Effector CD8-positive, alpha-beta T cell (primary cell): ENCODE measurements around the gene CYS1.

Experiments used
- DNase-seq: peaks from one replicate; lab custom pipeline; 2025; lab: John Stamatoyannopoulos, UW

Gene CYS1

DNA sequence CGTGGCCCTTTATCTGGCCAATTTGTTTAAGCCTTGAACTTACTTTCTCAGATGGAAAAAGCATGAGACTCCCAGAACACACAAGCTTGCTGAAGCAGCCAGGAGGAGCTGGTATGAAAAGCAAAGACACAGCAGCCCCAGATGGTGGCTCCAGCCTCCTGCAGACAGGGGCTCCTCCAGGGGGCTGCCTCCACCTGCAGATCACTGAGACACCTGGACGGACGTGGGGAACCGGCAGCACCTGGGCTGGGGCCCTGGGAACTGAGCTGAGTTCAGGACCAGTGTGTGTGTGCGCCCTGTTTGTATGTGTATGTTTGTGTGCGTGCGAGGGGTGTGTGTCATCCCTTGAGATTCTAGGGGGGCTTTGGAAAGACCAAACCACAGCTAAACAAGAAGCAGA lies 8.6 kb downstream of the CYS1 start:
- no peak for DNase-seq

DNA sequence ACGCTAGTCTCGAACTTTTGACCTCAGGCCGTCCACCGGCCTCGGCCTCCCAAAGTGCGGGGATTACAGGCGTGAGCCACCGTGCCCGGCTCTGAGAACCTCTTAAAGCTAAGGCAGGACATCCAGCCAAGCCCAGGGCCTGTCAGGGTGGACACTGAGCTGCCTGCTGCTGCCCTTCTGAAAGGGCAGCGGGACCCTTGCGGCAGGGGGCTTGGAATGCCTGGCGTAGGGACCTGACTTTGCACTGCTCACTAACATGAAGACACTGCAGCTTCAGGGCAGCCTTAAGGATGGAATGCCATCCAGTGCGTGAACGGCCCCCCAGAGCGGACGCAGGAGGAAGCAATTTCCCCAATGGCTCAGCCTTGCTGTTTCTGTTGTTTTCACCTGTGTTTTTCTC lies 9.0 kb downstream of the CYS1 start:
- DNase-seq = no peak

DNA sequence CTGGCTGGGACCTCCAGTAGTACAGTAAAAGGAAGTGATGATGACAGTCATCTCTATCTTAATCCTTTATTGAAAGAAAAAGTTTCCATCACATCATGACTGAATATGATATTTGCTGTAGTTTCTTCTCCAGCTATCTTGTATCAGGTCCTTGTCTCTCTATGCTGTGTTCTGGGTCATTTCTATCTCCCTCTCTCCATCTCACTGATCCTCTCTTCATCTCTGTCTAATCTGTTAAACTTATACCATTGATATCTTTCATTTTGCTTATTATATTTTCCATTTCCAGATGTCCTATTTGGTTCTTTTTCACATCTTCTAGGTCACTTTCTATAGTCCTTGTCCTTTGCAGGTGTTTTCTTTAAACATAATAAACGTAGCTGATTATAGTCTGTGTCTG lies 12.3 kb downstream of the CYS1 start:
- no peak for DNase-seq

DNA sequence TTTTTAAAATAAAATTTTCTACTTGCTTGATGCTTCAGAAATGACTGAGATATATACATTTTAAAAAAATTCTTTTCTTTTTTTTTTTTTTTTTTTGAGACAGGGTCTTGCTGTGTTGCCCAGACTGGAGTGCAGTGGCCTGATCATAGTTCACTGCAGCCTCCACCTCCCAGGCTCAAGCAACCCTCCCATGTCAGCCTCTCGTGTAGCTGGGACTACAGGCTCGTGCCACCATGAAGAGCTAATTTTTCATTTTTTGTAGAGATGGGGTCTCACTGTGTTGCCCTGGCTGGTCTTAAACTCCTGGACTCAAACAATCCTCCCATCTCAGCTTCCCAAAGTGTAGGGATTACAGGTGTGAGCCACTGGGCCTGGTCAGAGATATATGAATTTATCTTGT lies 12.9 kb downstream of the CYS1 start:
- DNase-seq = no peak

DNA sequence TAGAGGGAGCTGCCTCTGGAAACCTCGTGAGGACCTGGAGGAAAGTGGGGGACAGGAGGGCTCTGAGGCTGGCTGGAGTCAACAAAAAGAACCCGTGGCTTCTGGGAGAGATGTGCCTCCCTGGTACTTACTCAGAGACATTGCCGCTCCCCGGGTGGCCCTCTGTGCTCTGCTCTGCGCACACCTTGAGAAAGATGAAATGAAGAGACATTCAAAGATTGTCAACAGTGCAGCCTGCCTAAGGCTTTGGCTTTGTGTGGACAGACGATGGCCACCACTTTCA lies 14.5 kb downstream of the CYS1 start:
- no peak for DNase-seq

DNA sequence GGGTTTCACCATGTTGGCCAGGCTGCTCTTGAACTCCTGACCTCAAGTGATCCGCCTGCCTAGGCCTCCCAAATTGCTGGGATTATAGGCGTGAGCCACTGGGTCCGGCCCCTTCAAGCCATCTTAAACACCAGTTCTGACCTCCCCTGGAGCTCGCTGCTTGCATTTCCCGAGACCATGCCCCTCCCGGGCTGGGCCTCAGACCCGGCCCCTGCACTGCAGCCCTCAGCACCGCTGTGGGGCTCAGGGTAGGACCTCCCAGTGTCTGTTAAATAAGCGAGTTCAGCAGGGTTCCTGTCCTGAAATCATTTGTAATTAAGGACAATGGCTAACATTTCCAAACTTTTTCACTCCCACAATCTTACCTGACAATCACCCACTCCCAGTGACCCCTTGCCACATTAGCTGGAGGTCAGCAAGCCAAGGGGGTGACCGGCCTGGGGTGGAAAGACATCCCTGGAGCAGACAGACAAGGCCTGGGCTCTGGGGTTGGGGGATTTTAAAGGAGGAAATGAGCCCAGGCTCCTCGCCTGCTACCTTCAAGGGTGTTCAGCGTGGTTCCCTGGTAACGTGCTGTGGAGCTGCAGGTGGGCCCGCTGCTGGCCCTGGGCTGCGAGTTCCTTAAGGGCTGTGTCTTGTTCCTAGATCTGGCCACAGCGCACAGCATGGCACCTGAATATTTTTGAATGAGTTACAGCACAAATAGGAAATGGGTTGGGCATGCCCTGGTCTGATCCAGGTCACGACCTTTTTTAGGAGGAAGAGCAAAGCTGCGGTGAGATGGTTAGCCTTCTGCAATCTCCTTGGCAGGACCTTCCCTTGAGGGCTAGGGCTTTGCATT lies 15.1 kb downstream of the CYS1 start:
- no peak for DNase-seq

DNA sequence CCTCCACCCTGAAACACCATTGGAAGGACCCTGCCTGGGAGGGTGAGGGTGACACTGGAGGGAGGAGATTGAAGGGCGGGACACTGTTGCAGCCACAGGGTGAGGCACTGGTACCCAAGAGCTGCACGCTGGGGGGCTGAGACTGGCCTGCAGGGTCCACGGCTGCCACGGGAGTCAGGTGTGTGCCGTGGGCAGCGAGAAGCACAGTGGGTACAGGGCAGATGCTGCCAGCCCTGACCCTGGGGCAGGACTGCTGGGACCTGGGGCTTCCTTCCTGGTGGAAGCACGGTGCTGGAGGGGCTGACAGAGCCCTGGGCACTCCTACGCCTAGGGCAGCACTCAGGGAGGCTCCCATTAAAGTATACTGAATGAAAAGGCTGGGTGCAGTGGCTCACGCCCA lies 16.6 kb downstream of the CYS1 start:
- DNase-seq = no peak

DNA sequence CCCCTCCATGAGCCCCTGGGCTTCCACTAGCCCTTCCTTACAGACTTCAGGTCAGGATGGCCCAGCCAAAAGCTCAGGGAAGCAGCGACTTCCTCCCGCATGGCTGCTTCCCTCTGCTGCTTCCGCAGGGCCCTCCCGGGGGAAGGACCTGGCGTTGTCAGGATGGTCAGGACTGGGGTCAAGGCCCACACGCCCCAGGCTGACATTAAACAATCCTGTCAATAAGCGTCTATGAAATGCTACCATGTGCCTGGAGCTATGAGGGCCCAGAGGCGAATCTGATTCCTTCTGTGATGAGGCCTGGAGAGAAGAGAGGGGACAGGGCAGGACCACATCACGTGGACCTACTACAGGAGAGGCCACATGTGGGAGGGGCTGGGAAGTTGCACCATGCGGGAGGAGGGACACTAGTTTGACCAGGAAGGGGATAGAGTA lies 17.3 kb downstream of the CYS1 start:
- no peak for DNase-seq

DNA sequence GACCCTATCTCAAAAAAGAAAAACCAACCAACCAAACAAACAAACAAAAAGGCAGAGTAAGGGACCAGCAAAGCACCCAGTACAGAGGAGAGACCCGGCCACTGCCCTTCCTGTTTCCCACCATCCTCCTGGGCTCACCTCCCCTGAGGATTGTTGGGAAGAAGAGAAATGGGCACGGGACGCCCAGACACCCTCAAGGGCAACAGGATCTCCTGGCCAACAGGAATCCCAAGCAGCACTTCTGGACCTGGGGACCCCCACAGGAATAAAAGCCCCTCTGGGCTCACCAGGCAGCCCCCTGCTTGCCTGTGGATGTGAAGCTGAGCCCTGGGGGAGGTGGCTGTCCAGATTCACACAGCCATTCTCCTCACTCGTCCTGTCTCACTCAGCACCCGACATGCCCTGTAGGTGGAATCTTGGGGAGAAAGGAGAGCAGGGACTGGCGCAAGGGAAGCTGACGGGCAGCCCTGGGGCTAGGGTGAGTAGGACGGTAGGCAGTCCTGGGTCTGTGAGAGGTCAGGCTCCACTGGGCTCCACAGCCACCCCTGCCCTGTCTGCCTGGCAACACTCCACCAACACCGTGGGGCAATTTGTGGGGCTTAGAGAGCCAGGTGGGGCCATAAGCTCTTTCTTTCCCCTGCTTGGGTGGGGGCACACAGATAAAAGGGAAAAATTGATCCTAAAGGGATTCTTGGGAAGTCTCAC lies 18.8 kb downstream of the CYS1 start:
- DNase-seq = no peak

DNA sequence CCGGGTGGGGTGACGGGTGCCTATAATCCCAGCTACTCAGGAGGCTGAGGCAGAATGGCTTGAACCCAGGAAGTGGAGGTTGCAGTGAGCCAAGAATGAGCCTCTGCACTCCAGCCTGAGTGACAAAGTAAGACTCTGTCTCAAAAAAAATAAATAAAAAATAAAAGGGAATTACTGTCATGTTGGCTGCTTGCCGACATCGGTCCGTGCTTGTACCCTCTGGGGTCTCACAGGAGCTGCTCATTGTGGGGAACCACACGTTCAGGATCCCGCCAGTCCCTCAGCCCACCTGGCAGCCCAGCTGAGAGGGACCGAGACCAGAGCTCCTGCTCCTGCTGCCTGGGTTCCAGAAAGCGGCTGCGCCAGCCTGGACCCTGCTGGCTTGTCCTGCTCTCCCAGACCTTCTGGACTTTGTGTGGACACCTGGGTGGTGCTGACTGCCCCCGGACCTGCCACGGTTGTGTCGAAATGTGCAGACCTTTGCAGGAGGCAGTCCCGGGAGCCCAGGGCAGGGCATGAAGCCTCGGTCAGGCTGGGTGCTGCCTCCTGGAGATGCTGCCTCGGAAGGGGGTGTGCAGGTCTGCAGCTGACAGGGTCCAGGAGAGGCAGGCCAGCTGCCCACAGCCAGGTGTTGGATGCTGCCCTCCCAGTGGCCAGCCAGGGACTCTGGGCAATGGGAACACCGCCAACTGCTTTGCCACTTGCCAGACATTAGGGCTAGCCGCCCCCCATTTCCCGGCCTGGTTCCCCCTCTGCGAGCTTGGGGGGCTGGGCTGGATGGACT lies 20.5 kb downstream of the CYS1 start:
- no peak for DNase-seq

DNA sequence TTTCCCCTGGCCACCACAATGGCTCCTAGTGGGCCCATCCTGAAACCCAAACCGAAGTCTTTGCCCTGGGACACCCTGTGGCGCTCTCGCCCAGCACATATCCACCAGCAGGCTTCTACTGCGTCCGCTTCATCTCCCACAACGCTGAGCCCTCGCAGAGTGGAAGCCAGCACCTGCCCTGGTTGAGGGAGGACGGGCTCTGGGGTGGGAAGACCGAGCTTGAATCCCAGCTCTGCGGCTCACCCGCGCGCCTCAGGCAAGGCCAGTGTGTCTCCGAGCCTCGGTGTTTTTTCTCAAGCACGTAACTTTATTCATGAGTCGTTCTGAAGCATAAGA lies 21.2 kb downstream of the CYS1 start:
- DNase-seq = no peak

DNA sequence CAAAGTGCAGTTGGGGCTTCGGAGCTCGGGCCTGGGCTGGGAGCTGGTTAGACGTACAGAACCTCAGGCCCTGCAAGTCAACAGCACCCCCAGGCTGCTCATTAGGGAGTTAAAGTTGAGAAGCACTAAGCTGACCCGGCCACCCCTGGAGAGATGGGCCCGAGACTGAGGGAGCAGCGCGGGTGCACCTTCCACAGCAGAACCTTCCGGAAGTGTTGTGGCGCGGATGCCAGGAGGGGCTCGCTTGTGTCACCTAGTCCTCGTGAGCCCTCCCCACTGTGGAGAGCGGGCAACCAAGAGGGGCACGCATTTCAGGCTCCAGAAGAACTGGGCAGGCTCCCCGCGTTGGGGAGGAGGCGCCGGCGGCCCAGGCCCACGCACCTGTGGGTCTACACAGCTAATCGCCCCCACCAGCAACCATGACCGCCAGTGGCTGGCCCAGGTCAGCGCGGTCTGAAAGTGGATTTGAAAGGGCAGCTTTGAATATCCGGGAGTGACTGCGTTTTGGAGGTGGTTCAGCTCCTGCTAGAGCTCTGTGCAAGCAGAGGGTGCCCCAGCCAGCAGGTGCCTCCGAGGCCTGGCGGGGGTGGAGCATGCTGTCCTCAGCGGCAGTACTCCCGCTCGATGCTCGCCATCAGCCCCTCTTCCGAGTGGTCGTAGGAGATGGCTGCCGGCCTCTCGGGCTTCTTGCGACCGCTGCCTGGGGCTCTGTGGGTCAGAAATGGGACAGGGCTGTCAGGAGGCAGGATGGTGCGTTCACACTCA lies 21.8 kb downstream of the CYS1 start:
- DNase-seq = no peak

DNA sequence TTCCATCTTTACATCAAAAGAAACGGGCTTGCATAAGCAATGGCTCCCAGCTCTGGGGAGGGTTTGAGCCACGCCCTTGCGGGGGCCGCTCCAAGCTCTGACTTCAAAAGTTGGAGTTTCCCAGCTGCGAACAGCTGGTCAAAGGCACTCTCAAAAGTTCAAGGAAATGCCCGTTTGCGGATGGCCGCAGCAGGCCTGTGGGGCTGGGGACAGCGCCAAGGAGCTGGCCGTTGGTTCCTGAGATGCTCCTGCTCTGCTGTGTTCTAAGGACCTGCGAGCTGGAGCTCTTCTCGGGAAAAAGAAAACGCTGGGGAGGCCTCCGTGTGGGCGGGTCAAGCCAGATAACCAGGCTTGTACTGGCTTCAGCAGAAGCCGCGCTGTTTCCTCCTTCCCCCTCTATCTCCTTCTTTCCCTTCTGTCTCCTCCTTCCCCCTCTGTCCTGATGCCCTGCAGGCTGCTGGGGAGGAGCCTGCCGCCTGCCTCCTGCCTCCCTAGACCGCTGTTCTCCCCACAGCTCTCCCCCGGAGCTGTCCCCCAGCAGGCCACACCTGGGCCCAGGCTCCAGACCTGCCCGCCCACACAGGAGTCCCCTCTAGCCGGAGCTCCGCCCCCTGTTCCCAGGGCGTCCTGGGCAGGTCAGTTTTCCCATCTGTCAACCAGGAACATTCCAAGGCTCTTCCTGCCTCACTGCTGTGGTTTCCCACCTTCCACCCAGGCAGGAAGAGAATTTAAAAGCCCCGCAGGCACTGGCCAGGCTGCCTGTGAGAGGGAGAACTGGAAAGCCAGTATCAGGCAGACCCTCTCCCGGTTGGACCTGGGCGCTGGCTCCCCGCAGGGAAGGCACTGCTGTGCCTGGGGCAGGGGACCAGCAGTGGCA lies 22.7 kb downstream of the CYS1 start:
- no peak for DNase-seq

DNA sequence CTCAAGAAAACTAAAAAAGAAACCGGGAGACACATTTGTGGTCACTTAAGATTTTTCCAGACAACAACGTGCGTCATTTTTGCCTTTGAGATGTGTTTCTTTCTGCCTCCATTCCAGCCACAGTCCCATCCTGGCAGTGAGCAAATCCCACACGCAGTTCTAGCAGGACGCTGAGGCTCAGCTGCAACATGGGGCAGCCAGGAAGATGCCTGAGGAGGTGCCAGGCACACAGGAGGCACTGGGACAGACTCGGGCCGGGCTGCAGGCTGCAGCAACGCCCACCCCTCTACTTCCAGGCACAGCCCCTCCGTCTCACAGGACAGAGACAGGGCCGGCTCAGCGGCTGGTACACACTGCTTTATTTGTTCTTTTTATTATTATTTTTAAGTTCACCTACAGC lies 23.8 kb downstream of the CYS1 start:
- DNase-seq = no peak

DNA sequence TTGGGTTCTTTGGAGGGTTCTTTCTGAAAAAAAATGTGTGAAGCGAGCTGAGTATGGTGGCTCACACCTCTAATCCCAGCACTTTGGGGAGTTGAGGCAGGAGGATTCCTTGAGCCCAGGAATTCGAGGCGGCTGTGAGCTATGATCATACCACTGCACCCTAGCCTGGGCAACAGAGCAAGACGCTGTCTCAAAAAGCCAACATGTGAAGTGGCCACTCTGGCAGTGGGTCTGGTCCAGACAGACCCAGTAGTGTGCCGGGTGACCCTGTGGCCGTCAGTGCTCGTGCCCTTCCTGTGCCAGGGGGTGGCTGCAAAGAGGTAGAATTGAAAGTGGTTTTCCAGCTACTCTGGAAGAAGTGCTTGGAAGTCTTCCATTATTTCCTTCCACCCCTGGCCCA lies 25.2 kb downstream of the CYS1 start:
- no peak for DNase-seq

DNA sequence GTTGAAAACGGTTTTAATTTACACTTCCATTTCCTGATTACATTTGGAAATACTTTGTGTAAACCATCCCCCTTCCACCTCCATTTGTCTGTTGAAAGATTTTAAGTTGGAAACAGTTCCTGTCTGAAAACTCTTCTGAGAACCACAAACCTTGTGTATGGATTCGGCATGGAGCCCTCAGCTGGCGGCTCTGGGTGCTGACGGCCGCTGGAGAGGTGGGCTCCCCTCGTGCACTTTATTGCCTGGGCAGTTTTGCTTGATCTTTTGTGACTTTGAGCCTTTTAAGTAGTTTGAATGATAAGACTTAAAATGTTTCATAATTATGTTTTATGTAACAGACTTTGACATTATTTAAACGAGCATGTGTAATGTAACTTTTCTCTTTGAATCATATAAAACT lies 25.8 kb downstream of the CYS1 start:
- DNase-seq = no peak

DNA sequence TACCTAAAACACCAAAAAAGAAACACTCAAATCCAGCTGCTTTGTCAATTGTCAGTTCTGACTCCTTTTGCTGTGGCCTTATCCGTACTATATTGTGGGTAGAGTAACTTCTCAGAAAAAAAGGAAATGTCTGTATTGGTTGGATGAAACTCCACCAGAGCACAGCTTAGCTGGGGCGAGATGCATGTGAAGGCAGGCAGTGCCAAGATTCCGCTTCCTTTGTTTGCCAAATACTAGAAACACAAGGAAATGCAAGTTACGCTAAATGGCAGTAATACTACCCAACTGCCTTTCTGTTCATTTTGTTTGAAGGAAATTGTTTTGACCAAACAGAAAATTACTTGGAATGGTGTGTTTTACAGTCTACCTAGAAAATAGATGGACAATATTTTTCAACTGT lies 26.9 kb downstream of the CYS1 start:
- DNase-seq = no peak

DNA sequence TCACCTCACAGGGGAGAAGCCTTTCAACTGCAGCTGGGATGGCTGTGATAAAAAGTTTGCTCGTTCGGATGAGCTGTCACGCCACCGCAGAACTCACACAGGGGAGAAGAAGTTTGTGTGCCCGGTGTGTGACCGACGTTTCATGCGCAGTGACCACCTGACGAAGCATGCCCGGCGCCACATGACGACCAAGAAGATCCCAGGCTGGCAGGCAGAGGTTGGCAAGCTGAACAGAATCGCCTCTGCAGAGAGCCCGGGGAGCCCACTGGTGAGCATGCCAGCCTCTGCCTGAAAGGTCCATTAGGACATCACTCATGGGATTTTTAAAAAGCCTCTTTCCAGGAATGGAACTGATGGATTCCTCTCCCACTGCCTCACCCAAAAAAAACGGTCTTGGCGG lies 28.0 kb downstream of the CYS1 start:
- DNase-seq = no peak

DNA sequence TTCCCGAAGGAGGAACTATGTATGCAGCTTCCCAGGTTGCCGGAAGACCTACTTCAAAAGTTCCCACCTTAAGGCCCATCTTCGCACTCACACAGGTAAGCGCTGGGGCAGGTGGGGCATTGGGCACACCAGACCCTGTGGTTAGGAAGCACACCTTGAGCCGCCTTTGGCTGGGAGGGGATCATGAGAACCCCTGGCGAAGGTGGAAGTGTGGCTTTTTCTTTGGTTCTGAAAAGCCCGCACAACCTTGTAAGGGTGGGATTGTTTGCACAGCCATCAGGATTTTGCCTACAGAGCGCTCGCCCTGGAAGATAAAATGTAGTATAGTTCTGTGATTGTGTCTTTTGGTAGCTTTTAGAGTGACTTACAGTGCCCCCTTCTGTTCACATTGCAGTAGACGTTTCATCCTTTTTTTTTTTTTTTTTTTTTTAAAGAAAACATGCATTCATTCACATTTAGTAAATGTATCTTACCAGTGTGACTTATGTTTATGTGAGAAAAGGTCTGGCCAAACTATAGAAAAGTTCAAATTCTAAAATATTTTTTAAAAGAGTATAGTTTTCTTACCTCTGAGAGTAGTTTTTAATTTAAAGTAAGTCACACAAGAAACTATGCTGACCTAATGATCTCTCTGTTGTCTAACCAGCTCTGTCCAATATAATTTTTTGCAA lies 31.6 kb downstream of the CYS1 start:
- DNase-seq = no peak

DNA sequence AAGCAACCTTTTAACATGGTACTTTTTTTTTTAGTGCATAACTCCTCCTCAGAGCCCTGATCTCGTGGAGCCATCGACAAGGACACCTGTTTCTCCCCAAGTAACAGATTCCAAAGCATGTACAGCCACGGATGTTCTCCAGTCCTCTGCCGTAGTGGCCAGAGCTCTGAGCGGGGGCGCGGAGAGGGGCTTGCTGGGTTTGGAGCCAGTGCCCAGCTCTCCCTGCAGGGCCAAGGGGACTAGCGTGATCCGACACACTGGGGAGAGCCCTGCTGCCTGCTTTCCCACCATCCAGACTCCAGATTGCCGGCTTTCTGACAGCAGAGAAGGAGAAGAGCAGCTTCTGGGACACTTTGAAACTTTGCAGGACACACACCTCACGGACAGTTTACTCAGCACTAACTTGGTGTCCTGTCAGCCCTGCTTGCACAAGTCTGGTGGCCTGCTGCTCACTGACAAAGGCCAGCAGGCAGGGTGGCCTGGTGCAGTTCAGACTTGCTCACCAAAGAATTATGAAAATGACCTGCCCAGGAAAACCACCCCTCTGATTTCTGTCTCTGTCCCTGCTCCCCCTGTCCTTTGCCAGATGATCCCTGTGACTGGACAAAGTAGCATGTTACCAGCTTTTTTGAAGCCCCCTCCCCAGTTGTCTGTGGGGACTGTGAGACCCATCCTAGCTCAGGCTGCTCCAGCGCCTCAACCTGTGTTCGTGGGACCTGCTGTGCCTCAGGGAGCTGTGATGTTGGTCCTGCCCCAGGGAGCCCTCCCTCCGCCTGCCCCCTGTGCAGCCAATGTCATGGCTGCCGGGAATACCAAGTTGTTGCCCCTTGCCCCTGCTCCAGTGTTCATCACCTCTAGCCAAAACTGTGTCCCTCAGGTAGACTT lies 32.4 kb downstream of the CYS1 start:
- no peak for DNase-seq
